Kidney (tissue), 14 donors: ENCODE data around the gene JAZF1. TPM values are rescaled to one million over a fixed set of nuclear protein-coding genes. Genes with fewer than 3 reads are reported as not detected.

ENCODE experiments used
- DNase-seq, 5 donors: peaks; one replicate each; pipeline ENCODE4 v3.0.0-alpha.2; 2013 to 2020
- FAIRE-seq: peaks from 2 replicates; lab custom pipeline; 2012; peaks lifted over from hg19 to GRCh38; lab: Jason Lieb, UNC
- H3K27ac ChIP-seq, 2 donors: one replicate each; pipeline ENCODE4 v1.7.0; 2013; ENCODE audit warnings: low read depth in 2 of 2, low read length in 2 of 2, inconsistent platforms in 1 of 2
- H3K27me3 ChIP-seq: one replicate; pipeline ENCODE4 v1.7.1; 2013; ENCODE audit warnings: low read length, inconsistent platforms; ENCODE audit not compliant: control insufficient read depth, insufficient read depth
- H3K36me3 ChIP-seq, 3 donors: one replicate each; pipeline versions ENCODE4 v1.7.0 to v1.7.1; 2013; ENCODE audit warnings: low read length in 3 of 3, control low read depth in 1 of 3, inconsistent platforms in 1 of 3; ENCODE audit not compliant: insufficient read depth in 3 of 3, control insufficient read depth in 2 of 3
- H3K4me1 ChIP-seq, 3 donors: one replicate each; pipeline versions ENCODE4 v1.7.0 to v1.7.1; 2013; ENCODE audit warnings: low read length in 3 of 3, inconsistent platforms in 1 of 3, low read depth in 1 of 3; ENCODE audit not compliant: control insufficient read depth in 2 of 3, insufficient read depth in 2 of 3
- H3K4me3 ChIP-seq, 3 donors: one replicate each; pipeline versions ENCODE4 v1.7.0 to v1.8.1; 2013; ENCODE audit warnings: low read length in 3 of 3, control low read depth in 1 of 3, inconsistent platforms in 1 of 3
- H3K9ac ChIP-seq, 3 donors: one replicate each; pipeline versions ENCODE4 v1.7.0 to v1.7.1; 2013; ENCODE audit warnings: low read length in 3 of 3, control low read depth in 1 of 3, inconsistent platforms in 1 of 3
- H3K9me3 ChIP-seq, 3 donors: one replicate each; pipeline versions ENCODE4 v1.7.0 to v1.7.1; 2013; ENCODE audit warnings: low read length in 3 of 3, control low read depth in 1 of 3, inconsistent platforms in 1 of 3; ENCODE audit not compliant: control insufficient read depth in 2 of 3, insufficient read depth in 1 of 3
- intact Hi-C: fragments of 100-400 bp; cut with DNase I; formaldehyde crosslinking; loops from one replicate; pipeline ENCODE4 v1.11.1; 2022
- polyA plus RNA-seq: library from polyadenylated mRNA; stranded (reverse); fragments of 350-450 nt; fragmentation: Illumina TruSeq; extraction: RNeasy Lipid Tissue Mini Kit (QIAGEN cat#74804); gene quantifications from one replicate; pipeline ENCODE4 v1.2.3, GENCODE V29; 2014; ENCODE audit warnings: low read depth, low replicate concordance; ENCODE audit not compliant: insufficient read depth
- total RNA-seq: library from RNA; stranded (reverse); fragmentation: NEBNext Ultra II Directional; extraction: Animal tissue kit (Norgen Biotek cat#: 25700); gene quantifications from one replicate; pipeline ENCODE4 v1.2.1, GENCODE V29; 2021
- TF ChIP-seq, protein P1 (sequence below): IDR thresholded peaks from 3 replicates; pipeline ENCODE4 v1.5.1; 2012; ENCODE audit warnings: mild to moderate bottlenecking, moderate library complexity, borderline replicate concordance; ENCODE audit not compliant: insufficient read depth; ENCODE audit errors: extremely low read depth
- donor health status: control.
- donor health status: control.
- donor health status: control.
- donor health status: control.
- donor health status: control.
- donor health status: DM: yes; HTN: yes; CAD: no.
- donor health status: Normal renal cell carcinoma (clear cell type).

JAZF1 gene
- total and polyA plus RNA-seq, 2 donors from 2014 or later, result 5.7 to 13.1 TPM

DNA sequence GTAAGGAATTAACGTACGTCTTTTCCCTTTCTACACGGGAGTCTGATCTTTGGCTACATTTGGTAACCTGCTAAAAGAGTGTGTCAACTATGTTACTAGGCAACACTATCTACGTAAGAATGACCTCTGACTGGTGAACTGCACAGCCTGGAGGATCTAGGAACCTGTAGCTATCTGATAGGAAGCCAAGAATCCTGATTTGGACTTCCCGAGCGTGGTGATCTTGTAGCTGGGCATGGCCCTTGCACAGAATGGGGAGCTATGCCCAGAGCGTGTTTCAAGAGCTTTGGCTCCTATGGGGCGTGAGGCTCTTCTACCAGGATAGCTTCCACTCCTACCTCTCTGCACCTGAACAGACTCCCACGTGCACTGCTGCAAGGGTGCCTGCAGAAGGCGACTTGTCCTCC is 283.2 kb downstream of the JAZF1 start:
- TF ChIP-seq, protein P1, sequence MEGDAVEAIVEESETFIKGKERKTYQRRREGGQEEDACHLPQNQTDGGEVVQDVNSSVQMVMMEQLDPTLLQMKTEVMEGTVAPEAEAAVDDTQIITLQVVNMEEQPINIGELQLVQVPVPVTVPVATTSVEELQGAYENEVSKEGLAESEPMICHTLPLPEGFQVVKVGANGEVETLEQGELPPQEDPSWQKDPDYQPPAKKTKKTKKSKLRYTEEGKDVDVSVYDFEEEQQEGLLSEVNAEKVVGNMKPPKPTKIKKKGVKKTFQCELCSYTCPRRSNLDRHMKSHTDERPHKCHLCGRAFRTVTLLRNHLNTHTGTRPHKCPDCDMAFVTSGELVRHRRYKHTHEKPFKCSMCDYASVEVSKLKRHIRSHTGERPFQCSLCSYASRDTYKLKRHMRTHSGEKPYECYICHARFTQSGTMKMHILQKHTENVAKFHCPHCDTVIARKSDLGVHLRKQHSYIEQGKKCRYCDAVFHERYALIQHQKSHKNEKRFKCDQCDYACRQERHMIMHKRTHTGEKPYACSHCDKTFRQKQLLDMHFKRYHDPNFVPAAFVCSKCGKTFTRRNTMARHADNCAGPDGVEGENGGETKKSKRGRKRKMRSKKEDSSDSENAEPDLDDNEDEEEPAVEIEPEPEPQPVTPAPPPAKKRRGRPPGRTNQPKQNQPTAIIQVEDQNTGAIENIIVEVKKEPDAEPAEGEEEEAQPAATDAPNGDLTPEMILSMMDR, result no peak
- no peaks in the 10 kb centered on the region for H3K27me3 ChIP-seq
- H3K4me1 ChIP-seq, result peaks cover 0 to 3% (median 0%) of the 10 kb centered on the region in 3 donors
- H3K9me3 ChIP-seq, result no peaks in the 10 kb centered on the region
- intact Hi-C loops, result no loop called here
- H3K36me3 ChIP-seq, result no peaks in the 10 kb centered on the region
- H3K4me3 ChIP-seq, result no peak overlapping the region
- FAIRE-seq, result no peak
- no peak for DNase-seq
- no peak overlapping the region for H3K27ac ChIP-seq
- no peak overlapping the region for H3K9ac ChIP-seq

DNA sequence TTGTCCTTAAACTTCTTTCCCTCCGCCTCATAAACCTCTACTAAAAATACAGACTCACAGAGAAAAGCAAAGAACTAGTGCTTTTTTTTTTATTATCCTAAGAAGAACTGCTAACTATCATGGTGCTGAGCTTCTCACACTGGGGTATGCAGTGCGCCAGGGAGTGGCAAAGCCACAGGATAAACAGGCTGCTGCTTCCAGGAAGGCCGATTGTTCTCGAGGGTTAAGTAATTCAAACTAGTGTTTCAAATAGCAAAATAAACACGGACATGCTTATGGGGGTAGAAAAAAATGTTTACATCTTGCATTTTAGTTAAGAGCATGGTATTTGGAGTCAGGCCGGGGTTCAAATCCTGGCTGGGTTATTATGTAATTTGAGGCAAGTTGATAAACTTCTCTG is 283.6 kb downstream of the JAZF1 start:
- no peak overlapping the region for H3K27ac ChIP-seq
- no peak overlapping the region for H3K4me3 ChIP-seq
- DNase-seq (no peak), FAIRE-seq (no peak)
- intact Hi-C loops, result no loop called here
- no peaks in the 10 kb centered on the region for H3K27me3 ChIP-seq
- TF ChIP-seq, protein P1, result no peak
- H3K4me1 ChIP-seq, result peaks cover 0 to 3% (median 0%) of the 10 kb centered on the region in 3 donors
- H3K9me3 ChIP-seq, result no peaks in the 10 kb centered on the region
- no peak overlapping the region for H3K9ac ChIP-seq
- no peaks in the 10 kb centered on the region for H3K36me3 ChIP-seq

GRCh38 chr7:27895551-27895950 is 285.0 kb downstream of the JAZF1 start:
- FAIRE-seq, result no peak
- intact Hi-C loops, result no loop called here
- no peak overlapping the region for H3K27ac ChIP-seq

More at GRCh38 chr7:27895551-27895950, 285.0 kb downstream of the JAZF1 start:
- H3K4me3 ChIP-seq, result no peak overlapping the region
- no peaks in the 10 kb centered on the region for H3K36me3 ChIP-seq
- DNase-seq, result no peak
- H3K4me1 ChIP-seq, result no peaks in the 10 kb centered on the region
- TF ChIP-seq, protein P1, result no peak
- H3K27me3 ChIP-seq, result no peaks in the 10 kb centered on the region
- no peaks in the 10 kb centered on the region for H3K9me3 ChIP-seq
- no peak overlapping the region for H3K9ac ChIP-seq
